OCI-LY1 (cell line): Measurements from ENCODE around the gene CDH9.

Experiments used
- EZH2 ChIP-seq: fragments of 200-600 bp; sonication (generic), shearing (Covaris generic); IDR thresholded peaks from 2 replicates; pipeline ENCODE4 v1.8.0; 2017; ENCODE audit warnings: borderline replicate concordance, mixed run types, mild to moderate bottlenecking, antibody characterized with exemption, low read length, moderate library complexity, mixed read lengths
- TF ChIP-seq, protein P1 (sequence below): fragments of 200-600 bp; sonication (generic), shearing (Covaris generic); IDR thresholded peaks from 2 replicates; pipeline ENCODE4 v1.5.1; 2017; ENCODE audit warnings: mild to moderate bottlenecking, antibody characterized with exemption, low read length, moderate library complexity, mixed read lengths

DNA sequence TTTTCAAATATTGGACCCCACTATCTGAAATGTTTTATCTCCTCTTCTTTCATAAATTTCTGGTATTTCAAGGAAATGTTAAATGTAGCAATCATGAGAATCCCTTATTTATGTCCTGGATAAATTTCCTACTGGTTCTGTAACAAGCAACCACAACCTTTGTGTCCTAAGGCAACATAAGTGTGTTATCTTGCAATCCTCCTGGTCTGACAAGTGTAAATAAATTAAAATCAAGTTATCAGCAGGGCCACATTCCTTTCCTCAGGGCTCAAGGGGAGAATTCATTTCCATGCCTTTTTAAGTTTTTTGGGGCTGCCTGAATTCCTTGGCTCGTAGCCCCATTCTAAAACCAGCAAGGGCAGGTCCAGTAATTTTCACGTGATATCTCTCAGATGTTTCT is 83.2 kb downstream of the CDH9 start:
- TF ChIP-seq, protein P1, sequence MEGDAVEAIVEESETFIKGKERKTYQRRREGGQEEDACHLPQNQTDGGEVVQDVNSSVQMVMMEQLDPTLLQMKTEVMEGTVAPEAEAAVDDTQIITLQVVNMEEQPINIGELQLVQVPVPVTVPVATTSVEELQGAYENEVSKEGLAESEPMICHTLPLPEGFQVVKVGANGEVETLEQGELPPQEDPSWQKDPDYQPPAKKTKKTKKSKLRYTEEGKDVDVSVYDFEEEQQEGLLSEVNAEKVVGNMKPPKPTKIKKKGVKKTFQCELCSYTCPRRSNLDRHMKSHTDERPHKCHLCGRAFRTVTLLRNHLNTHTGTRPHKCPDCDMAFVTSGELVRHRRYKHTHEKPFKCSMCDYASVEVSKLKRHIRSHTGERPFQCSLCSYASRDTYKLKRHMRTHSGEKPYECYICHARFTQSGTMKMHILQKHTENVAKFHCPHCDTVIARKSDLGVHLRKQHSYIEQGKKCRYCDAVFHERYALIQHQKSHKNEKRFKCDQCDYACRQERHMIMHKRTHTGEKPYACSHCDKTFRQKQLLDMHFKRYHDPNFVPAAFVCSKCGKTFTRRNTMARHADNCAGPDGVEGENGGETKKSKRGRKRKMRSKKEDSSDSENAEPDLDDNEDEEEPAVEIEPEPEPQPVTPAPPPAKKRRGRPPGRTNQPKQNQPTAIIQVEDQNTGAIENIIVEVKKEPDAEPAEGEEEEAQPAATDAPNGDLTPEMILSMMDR, result no peak
- TF ChIP-seq EZH2, result no peak
